ENCODE results near the gene MAST4.

MAST4 gene

GRCh38 chr5:66702426-66702825, 106.2 kb downstream of the MAST4 start:
- DNase-seq (ENCODE audit: low read depth) = no peak

DNA sequence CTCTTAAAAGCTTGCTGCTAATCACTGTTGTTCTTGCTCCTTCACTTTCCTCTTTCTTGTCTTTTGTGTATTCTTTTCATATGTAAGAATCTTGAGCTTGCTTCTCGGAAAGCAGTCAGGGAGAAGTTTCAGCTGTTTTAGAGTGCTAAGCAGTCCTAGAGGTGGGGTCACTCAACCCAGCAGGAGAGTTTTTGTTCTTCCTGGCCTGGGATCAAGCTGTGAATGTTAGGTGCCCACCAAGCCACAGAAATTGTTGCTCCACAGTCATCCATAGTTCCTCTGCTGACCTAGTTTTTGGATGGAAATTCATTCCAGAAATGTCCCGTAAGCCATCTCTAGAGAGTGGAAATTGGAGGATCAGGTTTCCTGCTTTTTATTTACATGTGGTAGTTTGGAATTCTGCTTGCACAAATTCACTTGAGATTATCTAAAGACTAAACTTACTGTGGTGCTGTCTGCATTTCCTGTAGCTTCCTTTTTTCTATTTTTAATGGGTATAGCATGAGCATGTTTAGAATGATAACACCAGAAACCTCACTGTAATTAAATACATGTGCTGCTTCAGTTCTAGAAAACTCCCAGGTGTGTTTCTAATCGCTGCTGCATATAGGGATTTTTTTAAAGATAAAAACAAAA, 108.7 kb downstream of the MAST4 start:
- no peak for DNase-seq (ENCODE audit: low read depth)

- no peak for DNase-seq (ENCODE audit: low read depth)
These were observed 112.2 kb downstream of the MAST4 start for GRCh38 chr5:66708368-66708767.

- no peak for DNase-seq (ENCODE audit: low read depth)
These were observed 114.4 kb downstream of the MAST4 start for GRCh38 chr5:66710557-66711088.

- no peak for DNase-seq (ENCODE audit: low read depth)
These were observed 117.8 kb downstream of the MAST4 start for GRCh38 chr5:66713998-66714397.

GRCh38 chr5:66717455-66718373, 121.5 kb downstream of the MAST4 start:
- no peak for DNase-seq (ENCODE audit: low read depth)

- DNase-seq (ENCODE audit: low read depth) = no peak
These were observed 122.3 kb downstream of the MAST4 start for GRCh38 chr5:66718374-66719002.

DNA sequence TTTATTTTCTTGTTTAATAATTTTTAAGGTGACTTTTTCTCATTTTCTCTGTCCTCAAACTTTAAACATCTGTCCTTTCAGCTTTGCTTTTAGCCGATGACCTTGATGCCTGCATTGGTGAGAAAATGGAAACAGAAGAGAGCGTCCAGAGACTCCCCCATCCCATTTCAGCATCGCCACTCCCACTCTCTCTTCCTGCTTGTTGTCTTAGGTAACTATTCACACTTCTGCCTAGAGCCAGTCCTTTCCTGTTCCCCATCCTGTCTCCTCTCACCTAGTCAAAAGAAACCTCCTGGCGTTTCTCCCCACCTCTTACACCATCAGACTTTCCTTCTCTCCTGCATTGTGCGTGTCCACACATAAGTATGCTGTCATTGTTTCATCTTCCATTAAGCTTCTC, 124.6 kb downstream of the MAST4 start:
- no peak for DNase-seq (ENCODE audit: low read depth)

- DNase-seq (ENCODE audit: low read depth) = no peak
These were observed 126.5 kb downstream of the MAST4 start for GRCh38 chr5:66722686-66723085.

GRCh38 chr5:66724349-66725139, 128.4 kb downstream of the MAST4 start:
- DNase-seq (ENCODE audit: low read depth) = no peak

DNA sequence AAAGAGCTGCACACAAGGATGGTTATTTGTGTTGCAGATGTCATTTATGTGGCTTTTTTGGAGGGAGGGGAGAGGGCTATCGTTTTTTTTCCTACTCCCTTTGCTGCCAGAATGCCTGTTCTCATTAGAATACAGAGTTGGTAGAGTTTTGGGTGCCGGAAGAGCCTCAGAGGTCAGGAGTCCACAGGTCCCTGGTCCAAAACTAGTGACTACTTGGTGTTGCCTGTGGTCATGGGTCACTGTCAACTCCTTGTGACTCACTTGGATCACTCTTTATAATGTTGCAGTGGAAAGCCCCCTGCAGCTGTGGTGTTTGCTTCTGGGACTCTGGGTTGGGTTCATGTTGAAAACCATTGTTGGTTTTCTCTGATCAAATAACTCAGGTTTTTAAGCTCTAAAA, 131.4 kb downstream of the MAST4 start:
- DNase-seq (ENCODE audit: low read depth) = no peak

- no peak for DNase-seq (ENCODE audit: low read depth)
These were observed 131.9 kb downstream of the MAST4 start for GRCh38 chr5:66728049-66728448.

- DNase-seq (ENCODE audit: low read depth) = no peak
These were observed 140.9 kb downstream of the MAST4 start for GRCh38 chr5:66737096-66737495.

- no peak for DNase-seq (ENCODE audit: low read depth)
These were observed 141.9 kb downstream of the MAST4 start for GRCh38 chr5:66738136-66738535.

DNA sequence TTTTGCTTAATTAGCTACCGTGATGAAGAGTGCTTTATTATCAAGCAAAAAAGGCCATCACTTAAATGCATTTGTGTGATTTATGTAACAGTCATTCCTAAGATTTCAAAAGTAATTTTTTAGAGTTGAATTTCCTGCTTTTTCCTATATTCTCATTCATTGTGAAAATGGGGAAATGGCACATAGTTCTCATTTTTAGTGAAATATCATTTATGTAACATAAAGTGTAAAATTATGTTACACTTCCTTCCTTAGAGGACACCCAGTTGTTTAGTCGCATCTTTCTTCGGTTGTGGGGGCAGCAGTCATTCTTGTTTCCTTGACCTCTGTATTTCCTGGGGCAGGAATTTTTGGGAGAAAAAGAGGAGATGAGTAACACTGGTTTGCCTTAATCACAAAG, 142.8 kb downstream of the MAST4 start:
- DNase-seq (ENCODE audit: low read depth) = no peak

- no peak for DNase-seq (ENCODE audit: low read depth)
These were observed 143.8 kb downstream of the MAST4 start for GRCh38 chr5:66739951-66740350.

DNA sequence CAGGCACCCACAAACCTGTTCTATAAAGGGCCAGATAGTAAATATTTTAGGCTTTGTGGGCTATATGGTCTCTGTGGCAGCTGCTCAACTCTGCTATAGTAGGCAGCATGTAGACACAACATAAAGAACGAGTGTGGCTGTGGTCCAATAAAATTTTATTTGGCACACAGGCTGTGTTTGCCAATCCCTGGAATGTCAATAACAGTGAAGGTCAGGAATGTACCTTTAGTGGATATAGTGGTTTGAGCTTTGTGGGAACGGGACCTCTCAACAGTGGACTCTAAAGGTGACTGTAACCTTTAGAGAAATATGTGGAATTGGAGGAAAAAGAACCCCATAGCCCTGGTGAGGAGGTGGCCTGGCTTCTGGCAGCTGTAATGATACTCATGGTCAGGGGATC, 145.2 kb downstream of the MAST4 start:
- DNase-seq (ENCODE audit: low read depth) = no peak

GRCh38 chr5:66742083-66742895, 146.1 kb downstream of the MAST4 start:
- no peak for DNase-seq (ENCODE audit: low read depth)

GRCh38 chr5:66742896-66743247, 146.7 kb downstream of the MAST4 start:
- no peak for DNase-seq (ENCODE audit: low read depth)

DNA sequence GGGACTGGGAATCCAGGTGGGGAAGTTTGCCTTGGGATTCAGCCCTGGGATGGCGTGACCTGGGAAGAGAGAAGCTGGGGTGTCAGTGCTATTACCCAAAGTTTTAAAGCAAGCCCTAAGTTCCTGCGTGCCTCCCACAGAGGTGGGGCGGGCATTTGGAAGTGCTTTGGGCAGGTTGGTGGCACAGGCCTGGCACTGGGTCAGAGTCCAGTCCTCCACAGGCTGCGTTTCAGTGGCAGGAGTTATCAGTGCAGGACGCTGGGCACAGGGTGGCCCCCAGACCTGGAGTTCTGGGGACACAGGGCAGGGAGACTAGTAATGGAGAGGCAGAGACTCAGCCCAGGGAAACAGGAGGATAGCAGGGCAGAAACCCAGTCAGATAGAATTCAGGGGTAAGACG, 147.2 kb downstream of the MAST4 start:
- no peak for DNase-seq (ENCODE audit: low read depth)

DNA sequence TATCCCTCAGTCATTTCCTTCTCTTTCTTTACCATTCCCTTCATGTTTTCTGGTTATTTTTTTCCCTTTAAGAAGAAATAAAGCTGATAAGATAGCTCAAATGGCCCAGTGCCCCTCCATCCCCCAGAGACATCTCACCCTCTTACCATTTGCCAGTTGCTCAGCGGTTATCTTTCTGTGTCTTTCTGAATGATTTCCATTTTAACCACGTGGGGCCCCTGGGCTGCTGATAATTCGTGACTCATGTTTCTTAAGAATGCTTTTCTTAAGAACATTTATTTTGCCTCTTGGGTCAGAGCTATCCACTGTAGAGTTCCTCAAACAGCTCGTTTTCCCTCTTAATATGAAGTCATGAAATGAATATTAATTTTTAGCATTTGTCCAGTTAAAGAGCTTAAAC, 147.8 kb downstream of the MAST4 start:
- DNase-seq (ENCODE audit: low read depth) = no peak
